ENCODE results near the gene MCUR1. TPM values are rescaled to one million over a fixed set of nuclear protein-coding genes. Genes with fewer than 3 reads are reported as not detected.

MCUR1 gene
- total RNA-seq, 1 experiment from 2014 or later: 28.6 TPM

GRCh38 chr6:13827032-13827431 is 12.7 kb upstream of the MCUR1 start:
- no peak for TF ChIP-seq CTCF (conservative IDR thresholded peaks at IDR 0.05; ENCODE audit: low read depth, low read length)
- no peak for TF ChIP-seq EZH2 (IDR thresholded peaks at IDR 0.05; ENCODE audit: low read length, unreplicated experiment)
- no peak for TF ChIP-seq EZH2phosphoT487 (IDR thresholded peaks at IDR 0.05; ENCODE audit: borderline replicate concordance, low read length)
- H2AFZ ChIP-seq (ENCODE audit: low read length): no peak overlapping the region
- H3K27ac ChIP-seq (ENCODE audit: low read length): no peak overlapping the region
- no peaks in the 10 kb centered on the region for H3K9me3 ChIP-seq (ENCODE audit: low read length)
- no peaks in the 10 kb centered on the region for H4K20me1 ChIP-seq (ENCODE audit: low read length)
- no peaks in the 10 kb centered on the region for H3K4me1 ChIP-seq (ENCODE audit: insufficient read depth, low read length)
- H3F3A ChIP-seq (ENCODE audit: low read length, unreplicated experiment): no peaks in the 10 kb centered on the region
- no peak for ATAC-seq
- BruUV-seq (replicated peaks): no TSS peak
- H3K4me2 ChIP-seq (ENCODE audit: low read length): no peak overlapping the region
- H3K79me2 ChIP-seq (ENCODE audit: low read length): no peaks in the 10 kb centered on the region
- H3K36me3 ChIP-seq (ENCODE audit: low read depth, low read length): no peaks in the 10 kb centered on the region
- H3K9ac ChIP-seq (ENCODE audit: low read length): no peak overlapping the region
- ChIA-PET CTCF (no interaction called here), POLR2A (ENCODE audit: unreplicated experiment) (no interaction called here)
- H3K4me3 ChIP-seq (ENCODE audit: low read length): no peak overlapping the region
- intact Hi-C loops (cut with micrococcal nuclease): no loop called here
- H3K9me2 ChIP-seq (replicated peaks; ENCODE audit: low read length): no peaks in the 10 kb centered on the region
- DNase-seq: no peak
- H3K27me3 ChIP-seq (ENCODE audit: low read length): no peaks in the 10 kb centered on the region

GRCh38 chr6:13825871-13826270 is 11.5 kb upstream of the MCUR1 start:
- no peak overlapping the region for H2AFZ ChIP-seq (ENCODE audit: low read length)
- ChIA-PET POLR2A (ENCODE audit: unreplicated experiment) (no interaction called here), CTCF (no interaction called here)
- H3K27ac ChIP-seq (ENCODE audit: low read length): no peak overlapping the region
- TF ChIP-seq CTCF (conservative IDR thresholded peaks at IDR 0.05; ENCODE audit: low read depth, low read length): no peak
- TF ChIP-seq EZH2phosphoT487 (IDR thresholded peaks at IDR 0.05; ENCODE audit: borderline replicate concordance, low read length): no peak
- no peak for TF ChIP-seq EZH2 (IDR thresholded peaks at IDR 0.05; ENCODE audit: low read length, unreplicated experiment)
- no peaks in the 10 kb centered on the region for H3K9me3 ChIP-seq (ENCODE audit: low read length)
- H3K4me1 ChIP-seq (ENCODE audit: insufficient read depth, low read length): no peaks in the 10 kb centered on the region
- no peak overlapping the region for H3K4me3 ChIP-seq (ENCODE audit: low read length)
- H3K36me3 ChIP-seq (ENCODE audit: low read depth, low read length): no peaks in the 10 kb centered on the region
- H3K9me2 ChIP-seq (replicated peaks; ENCODE audit: low read length): no peaks in the 10 kb centered on the region
- no peak overlapping the region for H3K9ac ChIP-seq (ENCODE audit: low read length)
- DNase-seq: no peak
- intact Hi-C loops (cut with micrococcal nuclease): no loop called here
- H3K79me2 ChIP-seq (ENCODE audit: low read length): no peaks in the 10 kb centered on the region
- H3F3A ChIP-seq (ENCODE audit: low read length, unreplicated experiment): no peaks in the 10 kb centered on the region
- no peaks in the 10 kb centered on the region for H3K27me3 ChIP-seq (ENCODE audit: low read length)
- H4K20me1 ChIP-seq (ENCODE audit: low read length): no peaks in the 10 kb centered on the region
- no TSS peak for BruUV-seq (replicated peaks)
- H3K4me2 ChIP-seq (ENCODE audit: low read length): no peak overlapping the region
- no peak for ATAC-seq

- no peaks in the 10 kb centered on the region for H3K9me2 ChIP-seq (replicated peaks; ENCODE audit: low read length)
- peaks cover 4% of the 10 kb centered on the region for H3K79me2 ChIP-seq (ENCODE audit: low read length)
- H4K20me1 ChIP-seq (ENCODE audit: low read length): no peaks in the 10 kb centered on the region
- intact Hi-C loops (cut with micrococcal nuclease): no loop called here
- BruUV-seq (replicated peaks): no TSS peak
- ChIA-PET POLR2A (ENCODE audit: unreplicated experiment) (no interaction called here), CTCF (no interaction called here)
- H3F3A ChIP-seq (ENCODE audit: low read length, unreplicated experiment): no peaks in the 10 kb centered on the region
- no peak overlapping the region for H3K4me3 ChIP-seq (ENCODE audit: low read length)
- no peaks in the 10 kb centered on the region for H3K9me3 ChIP-seq (ENCODE audit: low read length)
- DNase-seq (no peak), ATAC-seq (no peak)
- no peak overlapping the region for H3K27ac ChIP-seq (ENCODE audit: low read length)
- no peak overlapping the region for H3K9ac ChIP-seq (ENCODE audit: low read length)
- no peak overlapping the region for H3K4me2 ChIP-seq (ENCODE audit: low read length)
- no peak for TF ChIP-seq EZH2 (IDR thresholded peaks at IDR 0.05; ENCODE audit: low read length, unreplicated experiment)
- no peak for TF ChIP-seq CTCF (conservative IDR thresholded peaks at IDR 0.05; ENCODE audit: low read depth, low read length)
- no peak for TF ChIP-seq EZH2phosphoT487 (IDR thresholded peaks at IDR 0.05; ENCODE audit: borderline replicate concordance, low read length)
- no peaks in the 10 kb centered on the region for H3K36me3 ChIP-seq (ENCODE audit: low read depth, low read length)
- H2AFZ ChIP-seq (ENCODE audit: low read length): no peak overlapping the region
- peaks cover 5% of the 10 kb centered on the region; the same call in 1 of the 2 replicates for H3K4me1 ChIP-seq (ENCODE audit: insufficient read depth, low read length)
- no peaks in the 10 kb centered on the region for H3K27me3 ChIP-seq (ENCODE audit: low read length)
Observed at GRCh38 chr6:13818341-13818740, 4.0 kb upstream of the MCUR1 start.

Data from PC-3 (cell line).